ENCODE data around the gene HMGN4.
"Not testable (repeated sequence)": the region's sequence is repeated elsewhere in the genome, so short reads cannot be mapped to it uniquely, and the experiment has no call there.

The HMGN4 gene

DNA sequence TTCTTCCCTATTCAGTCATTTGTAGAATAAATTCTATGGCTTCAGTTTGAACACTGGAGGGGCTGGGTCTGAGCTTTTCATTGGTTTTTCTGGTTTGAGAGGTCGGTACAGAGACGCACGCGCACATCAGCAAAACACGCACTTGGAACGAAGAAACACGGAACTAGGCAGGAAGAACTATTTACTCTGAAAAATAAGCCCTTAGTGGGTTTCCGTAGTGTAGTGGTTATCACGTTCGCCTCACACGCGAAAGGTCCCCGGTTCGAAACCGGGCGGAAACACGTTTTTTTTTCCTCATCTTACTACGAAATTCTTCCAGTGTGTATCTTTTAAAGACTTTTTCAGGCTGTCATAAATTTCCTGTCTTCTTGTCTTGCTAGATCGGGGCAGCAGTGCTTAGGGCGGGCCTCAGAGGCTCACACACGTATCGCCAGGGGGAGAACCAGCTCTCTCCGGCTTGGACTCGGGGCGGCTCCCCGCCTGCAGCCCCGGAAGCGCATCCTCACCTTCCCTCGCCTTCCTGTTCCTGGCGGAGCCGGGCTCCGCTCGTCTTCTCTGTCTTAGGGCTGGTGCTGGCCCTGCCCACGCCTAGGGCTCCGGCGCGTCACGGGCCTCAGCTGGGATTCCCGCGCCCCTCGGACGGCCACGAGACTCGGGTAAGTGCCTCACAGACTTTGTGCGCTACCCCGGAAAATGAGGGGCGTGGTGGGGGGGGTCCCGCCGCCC is at the start of gene HMGN4:
HMGN4 (plus strand) TSS at position 521 of the 726 bp plus-strand sequence. CDS start 6,841 bp downstream, outside the sequence.
- DNase-seq: peak; percentile 83

DNA sequence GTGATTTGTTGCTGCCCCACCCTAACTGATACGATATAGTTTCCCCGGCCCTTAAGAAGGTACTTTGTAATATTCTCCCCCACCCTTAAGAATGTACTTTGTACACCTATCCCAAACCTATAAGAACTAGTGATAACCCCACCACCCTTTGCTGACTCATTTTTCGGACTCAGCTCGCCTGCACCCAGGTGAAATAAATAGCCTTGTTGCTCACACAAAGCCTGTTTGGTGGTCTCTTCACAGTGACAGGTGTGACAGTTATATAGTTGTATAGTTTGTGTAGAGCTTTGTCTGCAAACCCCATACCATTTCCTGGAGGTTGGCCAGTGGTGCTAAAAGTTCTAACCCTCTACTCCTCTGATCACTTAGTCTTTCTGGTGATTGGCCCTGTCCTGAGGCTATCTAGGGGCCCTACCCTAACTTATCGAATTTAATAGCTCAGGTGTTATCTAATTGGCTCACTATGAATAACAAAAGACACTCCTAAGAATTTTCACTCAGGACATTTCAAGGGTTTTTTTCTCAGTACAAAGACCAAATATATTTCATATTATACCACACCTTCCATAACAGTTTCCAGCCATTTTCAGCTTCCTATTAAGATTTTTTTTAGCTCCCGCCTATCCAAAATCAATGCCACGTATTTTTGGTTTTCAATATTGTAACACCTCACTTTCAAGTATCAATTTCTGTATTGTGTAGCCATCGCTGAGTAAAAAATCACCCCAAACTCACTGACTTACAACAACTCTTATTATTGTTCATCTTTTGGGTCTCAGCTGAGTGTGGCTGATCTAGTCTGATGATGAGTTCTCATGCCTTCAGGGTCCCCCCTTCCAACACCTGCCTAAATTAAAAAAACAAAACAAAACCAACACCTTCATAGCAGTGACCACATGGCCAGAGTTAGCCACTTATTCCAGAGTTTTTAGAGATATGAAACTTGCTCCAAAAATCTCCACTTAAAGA is 47.9 kb upstream of the HMGN4 start:
- DNase-seq: no peak

DNA sequence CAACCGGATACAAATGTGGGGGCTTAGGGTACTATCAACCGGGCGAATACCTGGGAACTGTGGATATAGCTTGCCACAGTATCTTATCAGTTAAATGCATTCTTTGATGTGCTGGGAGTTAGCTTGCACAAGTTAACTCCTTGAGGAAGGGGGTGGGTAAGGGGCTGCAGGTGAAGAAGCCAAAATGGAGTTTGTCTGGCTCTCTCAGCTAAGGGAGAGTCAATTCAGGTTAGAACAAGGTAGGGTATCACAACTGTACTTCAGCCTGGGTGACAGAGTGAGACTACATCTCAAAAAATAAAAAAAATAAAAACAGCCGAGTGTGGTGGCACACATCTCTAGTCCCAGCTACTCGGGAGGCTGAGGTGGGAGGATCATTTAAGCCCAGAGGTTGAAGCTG is 46.6 kb upstream of the HMGN4 start:
- DNase-seq: no peak

DNA sequence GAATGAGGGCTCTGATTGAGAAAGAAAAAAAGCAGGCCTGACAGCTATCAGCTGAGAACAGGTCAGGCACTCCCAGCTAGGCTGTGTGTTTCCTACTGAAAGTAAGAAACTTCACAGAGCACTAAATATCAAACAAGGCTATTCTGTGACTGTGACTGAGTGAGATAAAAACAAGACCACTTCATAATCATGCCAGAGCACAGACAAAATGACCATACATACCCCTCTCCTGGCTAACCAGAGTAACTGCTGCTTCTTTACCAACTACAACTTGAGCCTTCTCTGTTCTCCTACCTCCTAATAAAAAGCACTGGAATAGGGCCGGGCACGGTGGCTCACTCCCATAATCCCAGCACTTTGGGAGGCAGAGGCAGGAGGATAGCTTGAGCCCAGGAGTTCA is 44.9 kb upstream of the HMGN4 start:
- DNase-seq: peak; percentile 10

DNA sequence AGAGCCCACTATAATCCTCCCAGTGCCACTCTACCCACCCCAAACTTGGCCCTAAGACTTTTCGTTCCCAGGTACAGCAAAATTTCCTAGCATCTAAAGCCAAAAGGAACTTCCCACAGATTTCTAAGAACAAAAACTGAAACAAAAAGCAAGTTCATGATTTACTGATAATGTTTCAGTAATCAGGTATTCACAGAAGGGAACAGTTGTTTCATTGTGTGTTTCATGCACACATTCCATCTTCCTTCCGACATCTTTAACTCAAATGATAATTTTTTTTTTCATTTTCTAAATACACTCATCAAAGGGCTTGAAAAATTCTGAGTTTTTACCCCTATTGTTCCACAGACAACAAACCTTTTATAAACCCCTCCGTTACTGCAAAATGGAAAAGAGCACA is 44.0 kb upstream of the HMGN4 start:
- DNase-seq: no peak

DNA sequence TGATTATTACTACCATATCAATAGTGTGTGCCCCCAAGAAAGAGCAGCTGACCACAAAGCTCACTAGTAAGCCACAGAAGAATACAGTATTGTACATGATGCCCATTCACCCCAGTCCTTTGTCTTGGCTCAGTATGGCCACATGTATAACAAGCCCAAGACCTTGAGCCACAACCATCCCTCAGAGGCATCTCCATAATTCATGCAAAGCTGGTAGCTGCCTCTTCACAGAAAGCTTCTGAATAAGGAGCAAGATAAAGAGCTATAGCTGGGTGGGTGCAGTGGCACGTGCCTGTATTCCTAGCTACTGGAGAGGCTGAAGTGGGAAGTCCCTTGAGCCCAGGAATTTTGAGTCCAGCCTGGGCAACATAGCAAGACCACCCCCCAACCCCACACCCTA is 42.9 kb upstream of the HMGN4 start:
- DNase-seq: no peak

DNA sequence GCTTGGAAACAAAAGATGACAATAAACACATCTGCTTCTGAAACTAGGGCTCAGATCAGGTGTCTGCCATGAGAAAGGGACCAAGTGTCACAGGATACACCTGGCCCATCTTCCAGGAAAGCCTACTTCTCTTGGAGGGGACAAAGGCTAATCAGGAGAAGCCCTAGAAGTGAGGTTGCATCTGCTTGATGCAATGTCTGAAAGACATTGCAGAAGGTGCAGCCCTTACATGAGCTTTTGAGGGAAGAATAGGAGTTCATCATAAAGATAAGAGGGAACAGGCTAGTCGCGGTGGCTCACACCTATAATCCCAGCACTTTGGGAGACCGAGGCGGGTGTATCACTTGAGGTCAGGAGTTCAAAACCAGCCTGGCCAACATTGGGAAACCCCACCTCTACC is 40.6 kb upstream of the HMGN4 start:
- no peak for DNase-seq

DNA sequence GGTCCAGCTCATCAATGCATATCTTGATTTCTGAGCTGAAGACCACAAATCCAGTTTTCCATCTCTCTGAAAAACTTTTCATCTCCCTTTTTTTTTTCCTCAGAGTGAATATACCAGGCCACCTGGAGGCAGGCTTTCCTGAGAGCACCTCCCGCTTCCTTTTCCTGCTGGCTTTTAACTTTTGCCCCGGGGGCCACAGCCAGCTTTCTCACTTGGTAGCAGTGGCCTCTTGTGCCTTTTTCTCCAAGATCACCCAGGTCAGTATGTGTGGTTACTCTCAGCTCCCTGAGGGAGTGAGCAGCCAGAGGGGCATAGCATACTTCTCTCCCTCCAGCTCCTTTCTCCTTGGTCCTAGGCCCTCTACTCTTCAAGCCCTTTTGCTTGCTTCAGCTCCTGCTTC is 38.1 kb upstream of the HMGN4 start, which contains the start of gene BTN1A1:
BTN1A1 (plus strand) TSS at position 202 of the 400 bp plus-strand sequence. CDS start 984 bp downstream, outside the sequence.
- DNase-seq: no peak

DNA sequence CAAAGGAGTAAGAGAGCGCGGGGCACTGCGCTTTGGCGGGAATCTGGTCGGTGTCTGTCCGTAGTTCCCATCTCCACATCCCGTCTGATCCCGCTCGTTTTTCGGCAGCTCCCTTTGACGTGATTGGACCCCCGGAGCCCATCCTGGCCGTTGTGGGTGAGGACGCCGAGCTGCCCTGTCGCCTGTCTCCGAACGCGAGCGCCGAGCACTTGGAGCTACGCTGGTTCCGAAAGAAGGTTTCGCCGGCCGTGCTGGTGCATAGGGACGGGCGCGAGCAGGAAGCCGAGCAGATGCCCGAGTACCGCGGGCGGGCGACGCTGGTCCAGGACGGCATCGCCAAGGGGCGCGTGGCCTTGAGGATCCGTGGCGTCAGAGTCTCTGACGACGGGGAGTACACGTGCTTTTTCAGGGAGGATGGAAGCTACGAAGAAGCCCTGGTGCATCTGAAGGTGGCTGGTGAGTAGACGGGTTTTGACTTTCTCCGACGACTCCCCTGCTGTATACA is 36.6 kb upstream of the HMGN4 start:
- DNase-seq: no peak

DNA sequence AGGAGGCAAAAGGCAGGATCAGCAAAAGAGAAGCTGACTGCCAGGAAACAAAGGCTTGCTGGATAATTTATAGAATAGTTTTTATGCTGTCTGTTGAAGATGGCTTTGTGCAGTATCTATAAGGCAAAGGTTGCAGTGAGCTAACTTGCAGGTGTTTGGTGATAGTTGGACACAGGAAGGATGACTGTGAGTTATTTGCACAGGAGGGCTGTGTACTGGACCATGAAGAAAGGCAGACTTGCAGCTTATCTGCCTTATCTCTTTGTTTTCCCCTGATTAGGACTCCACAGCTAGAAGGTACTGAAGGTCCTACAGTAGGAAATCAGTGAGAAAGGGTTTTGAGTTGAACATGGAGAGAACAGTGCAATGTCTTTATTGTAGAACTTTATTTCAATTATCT is 36.0 kb upstream of the HMGN4 start:
- DNase-seq: no peak

DNA sequence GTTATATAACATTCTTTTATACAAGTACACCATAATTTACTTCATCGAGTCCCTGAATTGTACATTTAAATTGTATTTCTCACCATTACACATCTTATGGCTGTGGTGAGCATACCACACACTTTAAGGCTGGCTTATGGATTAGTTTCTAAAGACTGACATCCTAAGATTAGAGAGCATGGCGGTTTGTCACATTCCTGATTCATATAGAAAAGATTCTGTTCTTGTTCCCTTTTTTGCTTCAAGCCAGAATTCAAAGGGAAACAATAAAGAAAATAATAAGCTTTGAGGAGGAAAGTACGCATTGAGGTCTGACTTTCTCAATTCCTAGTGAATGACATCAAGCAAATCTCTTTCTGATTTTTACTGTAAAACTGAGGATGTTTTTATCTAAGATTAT is 35.5 kb upstream of the HMGN4 start:
- no peak for DNase-seq

DNA sequence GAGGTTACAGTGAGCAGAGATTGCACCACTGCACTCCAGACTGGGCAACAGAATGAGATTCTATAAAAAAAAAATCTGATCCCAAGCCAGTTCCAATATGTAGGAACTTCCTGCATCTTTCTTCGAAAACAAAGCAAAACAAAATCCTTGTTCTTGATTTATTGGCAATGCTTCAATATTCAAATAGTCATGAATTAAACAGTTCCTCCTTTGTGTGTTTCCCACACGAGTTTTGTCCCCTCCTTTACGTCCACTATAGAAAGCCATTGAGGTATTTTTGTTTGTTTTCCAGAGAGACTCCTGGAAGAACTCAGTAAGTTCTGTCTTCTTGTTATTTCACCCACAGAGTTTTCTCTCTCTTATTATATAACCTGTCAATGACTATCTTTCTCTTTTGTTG is 30.5 kb upstream of the HMGN4 start:
- DNase-seq: no peak

DNA sequence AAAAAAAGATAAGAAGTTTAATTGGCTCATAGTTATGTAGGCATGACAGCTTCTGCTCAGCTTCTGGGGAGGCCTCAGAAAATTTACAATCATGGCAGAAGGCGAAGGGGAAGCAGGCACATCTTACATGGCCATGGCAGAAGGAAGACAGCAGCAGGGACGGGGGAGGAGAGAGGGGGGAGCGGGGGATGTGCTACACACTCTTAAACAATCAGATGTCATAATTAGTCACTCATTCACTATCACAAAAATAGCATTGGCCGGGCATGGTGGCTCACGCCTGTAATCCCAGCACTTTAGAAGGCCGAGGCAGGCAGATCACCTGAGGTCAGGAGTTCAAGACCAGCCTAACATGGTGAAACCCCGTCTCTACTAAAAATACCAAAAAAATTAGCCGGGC is 27.1 kb upstream of the HMGN4 start:
- DNase-seq: not testable (repeated sequence)

DNA sequence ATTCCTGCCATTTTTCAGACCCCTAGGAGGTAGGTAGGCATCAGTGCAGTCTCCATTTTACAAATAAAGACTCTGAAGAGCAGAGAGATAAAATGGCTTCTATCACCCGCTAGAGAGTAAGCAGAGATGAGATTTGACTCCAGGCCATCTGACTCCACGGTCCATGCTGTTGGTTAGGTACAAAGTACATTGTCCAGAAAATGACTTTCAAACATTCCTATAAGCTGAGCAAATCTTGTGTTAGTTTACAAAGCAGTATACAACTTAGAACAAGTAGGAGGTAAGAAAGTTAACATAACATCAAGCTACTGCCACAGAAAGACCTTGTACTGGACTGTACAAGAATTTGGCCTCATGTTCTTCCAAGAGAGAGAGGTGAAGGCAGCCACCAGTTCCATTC is 23.2 kb upstream of the HMGN4 start:
- no peak for DNase-seq

DNA sequence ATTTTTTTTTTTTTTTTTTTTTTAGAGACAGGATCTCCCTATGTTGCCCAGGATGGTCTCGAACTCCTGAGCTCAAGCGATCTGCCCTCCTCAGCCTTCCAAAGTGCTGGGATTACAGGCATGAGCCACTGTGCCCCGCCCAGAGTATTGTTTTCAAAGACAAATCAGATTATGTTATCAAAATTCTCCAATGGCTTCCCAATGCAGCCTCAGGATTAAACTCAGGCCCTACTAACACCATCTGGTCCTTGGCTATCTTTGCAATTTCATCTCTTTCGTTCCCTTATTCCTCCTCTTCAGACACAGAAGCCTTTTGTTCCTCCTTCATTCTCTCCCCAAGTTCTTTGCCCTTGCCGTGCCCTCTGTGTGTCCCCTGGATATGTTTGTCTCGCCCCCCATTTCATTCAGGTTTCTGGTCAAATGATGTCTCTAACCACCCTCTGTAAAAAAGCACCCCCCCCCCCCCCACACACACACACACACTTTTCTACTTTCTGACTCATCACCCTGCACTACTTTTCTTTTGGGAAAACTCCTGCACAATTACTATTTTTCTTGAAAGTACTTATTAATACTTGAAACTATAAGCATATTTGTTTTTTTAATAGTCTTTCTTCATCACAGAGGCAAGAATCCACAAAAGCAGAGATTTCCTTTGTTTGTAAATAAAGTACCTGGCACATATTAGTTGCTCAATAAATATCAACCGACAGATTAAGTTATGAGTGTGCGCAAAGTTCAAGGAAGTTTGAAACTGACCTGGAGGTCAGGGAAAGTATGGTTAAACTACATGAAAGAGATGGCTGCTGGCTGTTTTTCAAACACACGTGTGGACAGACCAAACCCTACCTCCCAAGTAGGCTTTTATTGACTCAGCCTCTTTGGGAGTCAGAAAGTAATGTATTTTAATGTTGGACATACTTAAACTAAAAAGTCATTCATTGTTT is 21.4 kb upstream of the HMGN4 start:
- DNase-seq: no peak

DNA sequence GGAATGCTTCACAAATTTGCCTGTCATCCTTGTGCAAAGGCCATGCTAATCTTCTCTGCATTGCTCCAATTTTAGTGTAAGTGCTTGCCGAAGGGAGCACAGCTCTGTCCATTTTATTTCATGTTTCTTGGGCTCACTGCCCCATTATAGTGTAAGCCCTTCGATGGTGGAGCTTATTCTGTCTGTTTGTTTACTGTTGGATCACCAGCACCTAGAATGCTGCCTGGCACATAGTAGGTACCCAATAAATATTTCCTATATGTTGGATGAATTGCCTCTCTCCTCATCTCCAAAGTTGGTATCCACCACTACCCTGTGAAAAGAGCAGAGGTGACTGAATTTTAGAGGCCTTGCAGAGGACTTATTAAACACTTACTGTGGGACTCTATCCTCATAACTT is 18.8 kb upstream of the HMGN4 start:
- DNase-seq: no peak

DNA sequence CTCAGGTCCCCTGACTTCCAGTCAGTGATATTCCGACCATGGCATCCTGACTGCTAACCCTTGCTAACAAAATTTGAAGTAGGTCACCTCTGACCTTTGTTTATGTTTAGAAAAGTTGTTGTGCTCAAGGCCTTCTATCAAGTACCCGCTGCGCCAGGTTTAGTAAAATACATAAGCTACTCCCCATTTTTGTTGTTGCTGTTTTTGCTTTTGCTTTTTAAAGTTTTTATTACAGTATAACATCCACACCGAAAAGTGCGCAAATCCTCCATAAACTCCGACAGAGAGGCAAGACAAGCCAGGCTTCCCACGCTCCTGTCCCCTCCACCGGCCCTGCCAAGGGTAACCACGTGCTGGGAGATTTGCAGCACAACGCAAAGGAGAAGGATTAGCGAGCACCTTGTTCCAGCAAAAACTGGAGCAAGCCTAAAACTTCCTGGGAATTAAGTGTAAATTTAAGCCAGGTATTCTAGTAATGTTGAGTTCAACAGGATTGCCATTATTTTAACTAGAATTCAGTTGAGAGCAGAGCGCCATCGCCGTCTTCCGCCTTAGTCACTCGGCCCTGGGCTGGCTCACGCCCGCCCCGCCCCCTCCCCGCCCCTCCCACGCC is 17.8 kb upstream of the HMGN4 start:
- DNase-seq: peak; percentile 65

DNA sequence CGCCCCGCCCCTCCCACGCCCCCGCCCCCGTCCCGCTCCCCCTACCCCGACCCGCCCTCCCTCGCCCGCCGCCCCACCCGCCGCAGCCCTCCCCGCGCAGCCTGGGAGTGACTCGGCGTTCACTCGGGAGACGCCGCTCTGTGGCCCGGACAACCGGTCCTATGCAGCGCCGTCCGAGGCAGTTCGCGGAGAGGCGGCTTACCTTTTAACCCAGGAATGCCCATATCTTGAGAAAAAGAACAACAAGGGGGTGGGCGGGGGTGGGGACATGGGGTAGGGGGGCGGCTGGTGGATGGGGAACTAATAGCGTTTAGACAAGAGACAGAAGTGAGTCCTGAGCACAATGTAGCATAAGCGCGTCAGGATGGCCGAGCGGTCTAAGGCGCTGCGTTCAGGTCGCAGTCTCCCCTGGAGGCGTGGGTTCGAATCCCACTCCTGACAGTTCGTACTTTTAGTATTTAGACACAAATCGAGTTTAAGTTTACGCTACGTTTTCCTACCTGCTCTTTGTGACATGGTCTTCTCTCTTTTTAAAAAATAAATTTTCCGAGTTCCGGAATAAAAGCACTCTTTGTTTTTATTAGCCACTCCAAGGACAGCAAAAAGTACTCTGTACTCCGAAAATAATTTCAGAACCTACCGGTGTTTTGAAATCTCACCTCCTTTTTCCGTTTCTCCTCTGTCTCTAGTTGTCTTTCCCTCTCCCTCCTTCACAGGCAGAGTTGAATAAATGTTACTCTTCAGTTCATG is 17.1 kb upstream of the HMGN4 start:
- peak; percentile 66 for DNase-seq

DNA sequence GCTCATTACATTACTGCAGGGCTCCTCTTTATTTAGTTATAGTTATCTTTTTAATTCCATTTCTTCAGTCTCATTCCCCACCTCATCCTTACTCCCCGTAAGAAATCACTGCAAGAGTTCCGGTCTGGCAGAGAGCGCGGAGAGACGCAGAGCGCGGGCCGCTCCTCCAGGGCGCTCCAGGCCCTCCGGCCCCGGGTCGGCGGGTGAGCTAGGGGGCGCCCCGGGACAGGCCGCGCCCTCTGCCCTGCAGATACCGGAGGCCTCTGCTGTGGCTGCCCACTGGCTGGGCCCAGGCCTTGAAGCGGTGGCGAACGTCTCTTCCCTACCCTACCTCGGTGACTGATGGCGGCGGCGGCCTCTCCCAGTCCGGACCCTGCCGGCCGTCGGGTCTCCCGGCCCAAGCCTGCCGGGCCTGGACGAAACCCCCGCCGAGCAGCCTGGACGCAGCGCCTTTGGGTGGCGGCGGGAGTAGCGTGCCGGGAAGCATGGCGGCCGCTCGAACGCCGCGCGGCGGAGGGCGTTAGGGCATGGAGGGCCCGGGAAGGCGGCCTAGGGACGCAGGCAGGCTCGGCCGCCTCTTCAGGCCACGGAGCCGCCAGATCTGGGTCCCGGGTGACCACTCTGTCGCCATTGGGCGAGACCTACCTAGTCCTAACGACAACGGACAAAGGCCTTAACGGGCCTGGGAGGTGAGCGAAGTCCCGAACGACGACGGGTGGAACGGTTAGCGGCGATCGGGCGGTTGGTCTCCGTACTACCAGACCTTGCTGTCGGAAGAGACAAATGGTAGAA is 16.4 kb upstream of the HMGN4 start:
- peak; percentile 68 for DNase-seq

DNA sequence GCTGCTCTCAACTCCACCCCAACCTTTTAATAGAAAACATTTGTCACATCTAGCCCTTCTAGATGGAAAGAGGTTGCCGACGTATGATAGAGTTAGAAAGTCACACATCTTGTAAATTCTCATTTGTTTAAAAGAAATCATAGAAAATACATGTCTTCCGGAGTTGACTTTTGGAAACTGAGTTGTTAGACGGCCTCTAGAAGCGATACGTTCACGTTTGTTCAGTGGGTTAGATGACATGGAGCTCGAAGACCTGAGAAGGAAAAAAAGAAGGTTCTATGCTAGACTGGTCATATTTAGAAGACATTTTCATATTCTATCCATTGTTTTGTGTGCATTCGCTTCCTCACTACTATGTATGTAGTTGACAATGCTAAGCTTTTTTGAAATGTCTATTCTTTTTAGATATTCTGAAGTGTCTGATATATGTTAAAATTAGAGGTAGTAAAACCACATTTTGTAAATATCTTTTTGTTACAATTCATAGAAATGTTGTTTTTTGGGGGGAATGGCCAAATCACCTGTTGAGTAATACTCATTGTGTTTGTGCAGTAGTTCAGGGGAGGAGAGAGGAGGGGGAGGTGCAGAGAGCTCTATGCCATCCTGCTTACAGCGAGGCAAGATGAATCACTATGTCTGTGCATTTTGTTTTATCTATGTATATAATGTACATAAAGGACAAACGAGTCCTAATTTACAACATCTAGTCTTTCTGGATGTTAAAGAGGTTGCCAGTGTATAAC is 15.5 kb upstream of the HMGN4 start:
- peak; percentile 41 for DNase-seq
